ENCODE results near the gene ACVRL1.

The ACVRL1 gene

DNA sequence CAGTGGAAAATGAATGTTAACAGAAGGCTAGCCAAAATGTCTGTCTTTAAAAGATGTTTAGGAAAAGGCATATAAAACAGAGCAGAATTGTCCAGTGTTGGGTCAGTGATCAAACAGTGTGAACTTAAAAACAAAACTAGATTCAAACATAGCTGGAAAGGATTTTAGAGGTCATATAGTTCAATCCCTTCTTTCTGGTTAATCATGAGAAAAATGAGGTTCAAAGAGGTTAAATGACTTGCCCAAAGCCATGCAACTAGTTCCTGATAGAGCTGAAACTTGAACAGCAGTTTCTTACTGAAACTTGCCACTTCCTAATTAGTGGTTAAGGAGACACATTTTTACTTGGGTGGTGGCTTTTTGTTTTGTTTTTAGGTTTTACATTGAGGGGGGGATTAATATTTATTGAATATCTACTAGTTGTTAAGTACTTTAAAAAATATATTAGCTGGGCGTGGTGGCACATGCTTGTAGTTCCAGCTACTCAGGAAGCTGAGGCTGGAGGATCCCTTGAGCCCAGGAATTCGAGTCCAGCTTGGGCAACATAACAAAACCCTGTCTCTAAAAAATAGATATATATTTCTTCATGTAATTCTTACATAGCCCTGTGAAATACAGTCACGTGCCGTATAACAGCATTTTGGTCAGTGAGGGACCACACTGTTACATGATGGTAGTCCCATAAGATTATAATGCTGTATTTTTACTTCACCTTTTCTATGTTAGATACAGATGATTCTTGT, 64.5 kb downstream of the ACVRL1 start:
- no peak for FAIRE-seq

DNA sequence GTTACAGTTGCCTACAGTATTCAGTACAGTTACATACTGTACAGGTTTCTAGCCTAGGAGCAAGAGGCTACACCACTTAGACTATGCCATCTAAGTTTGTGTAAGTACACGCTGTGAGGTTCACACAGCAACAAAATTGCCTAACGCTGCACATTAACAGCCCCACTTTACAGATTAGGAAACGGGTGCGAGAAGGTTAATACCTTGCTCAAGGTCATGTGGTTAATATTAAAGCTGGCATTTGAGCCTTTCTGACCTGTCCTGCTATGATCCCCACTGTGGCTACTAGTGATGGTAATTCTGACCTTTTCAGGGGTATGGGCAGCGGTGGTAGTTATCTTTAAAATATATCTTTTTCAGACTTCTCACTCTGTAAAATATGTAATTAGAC, 65.1 kb downstream of the ACVRL1 start:
- no peak for FAIRE-seq

DNA sequence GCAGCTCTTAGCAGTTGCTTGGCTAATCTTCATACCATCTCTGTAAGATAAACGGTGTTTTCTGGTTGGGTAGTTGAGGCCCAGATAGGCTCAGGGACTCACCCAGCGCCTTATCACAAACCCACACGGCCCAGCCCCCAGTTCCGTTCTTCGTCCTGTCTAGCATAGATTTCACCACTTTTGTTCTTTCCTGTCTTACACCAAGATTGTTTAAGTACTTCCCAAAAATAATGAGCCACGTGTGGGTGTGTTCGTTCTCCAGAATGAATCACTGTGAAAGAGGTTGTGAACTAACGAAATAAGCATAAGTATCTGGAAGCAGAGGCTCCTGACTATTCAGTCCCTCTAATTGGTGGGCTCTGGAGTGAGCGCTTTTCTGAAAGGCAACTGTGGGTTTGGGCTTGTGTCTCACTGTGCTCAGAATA, 65.6 kb downstream of the ACVRL1 start:
- FAIRE-seq = no peak
